Fibroblast of lung (primary cell): ENCODE data around the gene COL4A6. TPM values are rescaled to one million over a fixed set of nuclear protein-coding genes. Genes with fewer than 3 reads are reported as not detected.

ENCODE experiments used
- DNase-seq, 2 donors: peaks; one replicate each; pipeline versions ENCODE4 v3.0.0 to v3.0.0-alpha.2; 2010; ENCODE audit warnings: low read depth in 2 of 2
- H2AFZ ChIP-seq: 2 replicates; pipeline ENCODE4 v1.5.1; 2012; ENCODE audit warnings: low read length, control low read depth, inconsistent platforms
- H3K27ac ChIP-seq: 2 replicates; pipeline ENCODE4 v1.5.1; 2011; ENCODE audit warnings: low read length, control low read depth; ENCODE audit not compliant: insufficient read depth
- H3K27me3 ChIP-seq: 2 replicates; pipeline ENCODE4 v1.5.1; 2011; ENCODE audit warnings: mild to moderate bottlenecking, low read length; ENCODE audit not compliant: control insufficient read depth, insufficient read depth
- H3K36me3 ChIP-seq: 2 replicates; pipeline ENCODE4 v1.5.1; 2011; ENCODE audit warnings: low read length; ENCODE audit not compliant: control insufficient read depth, insufficient read depth
- H3K4me1 ChIP-seq: 2 replicates; pipeline ENCODE4 v1.5.1; 2011; ENCODE audit warnings: low read length; ENCODE audit not compliant: control insufficient read depth, insufficient read depth; ENCODE audit errors: extremely low read depth
- H3K4me2 ChIP-seq: 2 replicates; pipeline ENCODE4 v1.5.1; 2011; ENCODE audit warnings: low read length, control low read depth; ENCODE audit not compliant: insufficient read depth; ENCODE audit errors: extremely low read depth
- H3K4me3 ChIP-seq, 4 experiments: fragments of 200-600 bp in 1 of 4; sonication (generic) in 1 of 4; replicated peaks in 1 of 4; 2 replicates each; pipeline ENCODE4 v1.5.1; 2011 to 2016; ENCODE audit warnings: low read length in 4 of 4, low read depth in 3 of 4, mild to moderate bottlenecking in 3 of 4, control low read depth in 2 of 4, inconsistent platforms in 1 of 4, mixed read lengths in 1 of 4; ENCODE audit not compliant: insufficient read depth in 1 of 4; ENCODE audit errors: control extremely low read depth in 1 of 4
- H3K79me2 ChIP-seq: 2 replicates; pipeline ENCODE4 v1.5.1; 2012; ENCODE audit warnings: mild to moderate bottlenecking, low read length, inconsistent platforms; ENCODE audit not compliant: control insufficient read depth, insufficient read depth
- H3K9ac ChIP-seq: 2 replicates; pipeline ENCODE4 v1.5.1; 2011; ENCODE audit warnings: mild to moderate bottlenecking, low read length, control low read depth; ENCODE audit not compliant: insufficient read depth
- H3K9me3 ChIP-seq: 2 replicates; pipeline ENCODE4 v1.5.1; 2012; ENCODE audit warnings: low read depth, low read length; ENCODE audit not compliant: control insufficient read depth, insufficient read depth
- H4K20me1 ChIP-seq: 2 replicates; pipeline ENCODE4 v1.5.1; 2011; ENCODE audit warnings: low read length; ENCODE audit not compliant: control insufficient read depth, insufficient read depth; ENCODE audit errors: extremely low read depth
- EZH2 ChIP-seq: IDR thresholded peaks from 2 replicates; pipeline ENCODE4 v1.5.1; 2012; ENCODE audit warnings: low read length, control low read depth, mild to moderate bottlenecking; ENCODE audit errors: missing control alignments
- polyA plus RNA-seq, 2 donors: library from polyadenylated mRNA; depleted of rRNA in 1 of 2; stranded (reverse) in 1 of 2; unstranded in 1 of 2; fragments of >200 nt; gene quantifications; 2 replicates each; pipeline ENCODE4 v1.2.1, GENCODE V29; 2011 to 2012; ENCODE audit warnings: missing spikeins in 1 of 2
- total RNA-seq: library from RNA; depleted of rRNA; stranded (reverse); fragments of >200 nt; gene quantifications from 2 replicates; pipeline ENCODE4 v1.2.1, GENCODE V29; 2014
- TF ChIP-seq, protein P1 (sequence below), 2 donors: IDR thresholded peaks in 1 of 2; conservative IDR thresholded peaks in 1 of 2; 1 replicate in 1 of 2; 2 replicates in 1 of 2; pipeline ENCODE4 v1.5.1; 2011 to 2012; ENCODE audit warnings: low read length in 2 of 2, control low read depth in 1 of 2, inconsistent platforms in 1 of 2, low read depth in 1 of 2, mild to moderate bottlenecking in 1 of 2

Gene COL4A6
- total and polyA plus RNA-seq, 2 donors (not counting 1 experiment from before 2014, with no cell fraction given) = 0.15 to 3.5 TPM

DNA sequence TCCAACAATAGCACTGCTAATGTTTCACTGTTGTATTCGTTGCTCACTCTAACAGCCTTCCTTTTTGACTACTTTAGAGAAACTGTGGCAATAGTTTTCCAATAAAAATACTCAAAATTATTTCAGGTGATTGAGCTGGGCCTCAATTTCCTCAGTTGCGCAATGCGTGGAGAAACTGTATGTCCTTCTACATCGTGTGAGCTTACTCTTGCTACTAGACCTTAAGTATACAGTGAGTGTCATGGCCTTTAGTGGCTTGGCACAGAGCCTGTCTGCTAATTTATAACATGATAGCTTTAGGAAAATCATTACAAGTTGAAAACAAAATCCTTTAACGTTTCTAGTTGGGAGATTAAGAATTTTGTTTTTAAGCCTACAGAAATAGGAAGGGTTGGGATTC is 114.5 kb downstream of the COL4A6 start:
- Histone ChIP-seq H3K27ac (no peak overlapping the region), H3K4me1 (no peaks in the 10 kb centered on the region), H3K79me2 (no peaks in the 10 kb centered on the region), H3K36me3 (no peaks in the 10 kb centered on the region), H3K4me2 (no peak overlapping the region), H2AFZ (no peak overlapping the region), H3K9ac (no peak overlapping the region), H3K27me3 (no peaks in the 10 kb centered on the region), H4K20me1 (no peaks in the 10 kb centered on the region), H3K9me3 (no peaks in the 10 kb centered on the region), H3K4me3 (no peak overlapping the region)
- no peak for DNase-seq
- TF ChIP-seq, protein P1, sequence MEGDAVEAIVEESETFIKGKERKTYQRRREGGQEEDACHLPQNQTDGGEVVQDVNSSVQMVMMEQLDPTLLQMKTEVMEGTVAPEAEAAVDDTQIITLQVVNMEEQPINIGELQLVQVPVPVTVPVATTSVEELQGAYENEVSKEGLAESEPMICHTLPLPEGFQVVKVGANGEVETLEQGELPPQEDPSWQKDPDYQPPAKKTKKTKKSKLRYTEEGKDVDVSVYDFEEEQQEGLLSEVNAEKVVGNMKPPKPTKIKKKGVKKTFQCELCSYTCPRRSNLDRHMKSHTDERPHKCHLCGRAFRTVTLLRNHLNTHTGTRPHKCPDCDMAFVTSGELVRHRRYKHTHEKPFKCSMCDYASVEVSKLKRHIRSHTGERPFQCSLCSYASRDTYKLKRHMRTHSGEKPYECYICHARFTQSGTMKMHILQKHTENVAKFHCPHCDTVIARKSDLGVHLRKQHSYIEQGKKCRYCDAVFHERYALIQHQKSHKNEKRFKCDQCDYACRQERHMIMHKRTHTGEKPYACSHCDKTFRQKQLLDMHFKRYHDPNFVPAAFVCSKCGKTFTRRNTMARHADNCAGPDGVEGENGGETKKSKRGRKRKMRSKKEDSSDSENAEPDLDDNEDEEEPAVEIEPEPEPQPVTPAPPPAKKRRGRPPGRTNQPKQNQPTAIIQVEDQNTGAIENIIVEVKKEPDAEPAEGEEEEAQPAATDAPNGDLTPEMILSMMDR (conservative IDR thresholded peaks at IDR 0.05 in 1 of 2, IDR thresholded peaks at IDR 0.05 in 1 of 2; ENCODE audit: low read depth in 1 of 2, low read length in 2 of 2) = no peak
- no peak for TF ChIP-seq EZH2

DNA sequence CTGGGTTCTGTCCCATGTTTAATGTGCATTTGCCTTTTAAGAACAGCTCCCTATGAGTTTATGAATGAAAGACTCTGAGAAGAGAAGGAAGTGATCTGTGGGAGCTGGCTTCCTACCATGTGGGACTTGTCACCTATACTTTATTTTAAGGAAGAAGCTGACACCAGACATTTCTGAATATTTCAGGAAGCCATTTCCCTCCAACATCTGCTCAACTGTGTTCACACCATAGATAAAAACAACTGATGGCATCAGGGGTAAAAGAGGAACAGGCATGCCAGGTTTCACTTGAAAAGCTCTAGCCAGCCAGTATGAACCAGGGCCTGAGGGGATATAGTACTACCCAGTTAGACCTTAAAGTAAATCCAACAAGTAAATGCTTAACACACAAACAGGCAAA is 116.0 kb downstream of the COL4A6 start:
- Histone ChIP-seq H3K27me3 (no peaks in the 10 kb centered on the region), H3K4me3 (no peak overlapping the region), H3K9me3 (no peaks in the 10 kb centered on the region), H4K20me1 (no peaks in the 10 kb centered on the region), H3K36me3 (no peaks in the 10 kb centered on the region), H2AFZ (no peak overlapping the region), H3K4me1 (no peaks in the 10 kb centered on the region), H3K9ac (no peak overlapping the region), H3K4me2 (no peak overlapping the region), H3K27ac (no peak overlapping the region), H3K79me2 (no peaks in the 10 kb centered on the region)
- DNase-seq = no peak
- no peak for TF ChIP-seq EZH2
- TF ChIP-seq, protein P1 (conservative IDR thresholded peaks at IDR 0.05 in 1 of 2, IDR thresholded peaks at IDR 0.05 in 1 of 2; ENCODE audit: low read depth in 1 of 2, low read length in 2 of 2) = no peak

DNA sequence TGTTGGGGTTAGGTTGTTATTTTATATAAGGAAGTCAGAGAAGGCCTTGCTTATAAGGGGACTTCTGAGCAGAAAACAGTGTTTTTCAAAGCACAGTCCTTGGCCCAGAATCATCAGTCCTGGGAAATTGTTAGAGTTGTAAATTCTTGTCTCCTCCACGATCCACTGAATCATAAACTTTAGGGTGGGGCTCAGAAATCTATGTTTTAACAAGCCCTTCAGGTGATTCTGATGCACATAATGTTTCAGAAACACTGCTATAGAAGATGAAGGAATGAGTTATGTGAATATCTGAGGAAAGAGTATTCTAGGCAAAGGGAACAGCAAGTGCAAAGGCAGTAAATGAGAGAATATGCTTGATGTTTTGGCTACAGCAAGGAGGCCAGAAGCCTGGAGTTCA is 121.8 kb downstream of the COL4A6 start:
- no peaks in the 10 kb centered on the region for H3K4me1 ChIP-seq
- H3K9me3 ChIP-seq = no peaks in the 10 kb centered on the region
- no peak for TF ChIP-seq EZH2
- TF ChIP-seq, protein P1 (conservative IDR thresholded peaks at IDR 0.05 in 1 of 2, IDR thresholded peaks at IDR 0.05 in 1 of 2; ENCODE audit: low read depth in 1 of 2, low read length in 2 of 2) = no peak
- no peaks in the 10 kb centered on the region for H4K20me1 ChIP-seq
- no peak overlapping the region for H2AFZ ChIP-seq
- no peak overlapping the region for H3K27ac ChIP-seq
- no peaks in the 10 kb centered on the region for H3K36me3 ChIP-seq
- no peak for DNase-seq
- no peak overlapping the region for H3K4me2 ChIP-seq
- no peaks in the 10 kb centered on the region for H3K27me3 ChIP-seq
- no peak overlapping the region for H3K4me3 ChIP-seq
- no peaks in the 10 kb centered on the region for H3K79me2 ChIP-seq
- H3K9ac ChIP-seq = no peak overlapping the region
